HG03108 (cell line): ENCODE measurements around the gene NUAK1.

Source experiments
- ATAC-seq: cut with Tn5 transposase; IDR thresholded peaks from one replicate; pipeline ENCODE4 v1.9.1; 2021; ENCODE audit warnings: moderate library complexity; ENCODE audit not compliant: unreplicated experiment

NUAK1 gene

DNA sequence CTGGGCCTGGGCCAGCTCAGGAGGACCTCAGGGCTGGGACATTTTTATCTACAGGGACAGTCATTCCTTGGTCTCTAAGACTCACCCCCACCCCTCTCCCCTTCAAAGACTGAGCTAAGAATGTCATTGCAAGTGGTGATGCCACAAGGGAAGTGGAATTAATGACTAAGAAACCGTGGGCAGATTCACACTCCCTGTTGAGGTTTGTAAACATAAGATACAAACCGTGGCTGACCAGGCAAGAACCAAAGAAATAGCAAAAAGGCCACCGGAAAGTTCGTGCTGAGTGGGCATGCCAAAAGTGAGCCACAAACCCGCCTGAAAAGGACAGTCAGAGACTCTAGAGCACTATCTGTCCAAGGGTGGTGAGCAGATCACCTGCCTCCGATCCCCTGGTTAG, 25.7 kb downstream of the NUAK1 start:
- no peak for ATAC-seq

GRCh38 chr12:106112145-106112821, 26.5 kb downstream of the NUAK1 start:
- no peak for ATAC-seq

GRCh38 chr12:106110626-106111300, 28.0 kb downstream of the NUAK1 start:
- no peak for ATAC-seq

DNA sequence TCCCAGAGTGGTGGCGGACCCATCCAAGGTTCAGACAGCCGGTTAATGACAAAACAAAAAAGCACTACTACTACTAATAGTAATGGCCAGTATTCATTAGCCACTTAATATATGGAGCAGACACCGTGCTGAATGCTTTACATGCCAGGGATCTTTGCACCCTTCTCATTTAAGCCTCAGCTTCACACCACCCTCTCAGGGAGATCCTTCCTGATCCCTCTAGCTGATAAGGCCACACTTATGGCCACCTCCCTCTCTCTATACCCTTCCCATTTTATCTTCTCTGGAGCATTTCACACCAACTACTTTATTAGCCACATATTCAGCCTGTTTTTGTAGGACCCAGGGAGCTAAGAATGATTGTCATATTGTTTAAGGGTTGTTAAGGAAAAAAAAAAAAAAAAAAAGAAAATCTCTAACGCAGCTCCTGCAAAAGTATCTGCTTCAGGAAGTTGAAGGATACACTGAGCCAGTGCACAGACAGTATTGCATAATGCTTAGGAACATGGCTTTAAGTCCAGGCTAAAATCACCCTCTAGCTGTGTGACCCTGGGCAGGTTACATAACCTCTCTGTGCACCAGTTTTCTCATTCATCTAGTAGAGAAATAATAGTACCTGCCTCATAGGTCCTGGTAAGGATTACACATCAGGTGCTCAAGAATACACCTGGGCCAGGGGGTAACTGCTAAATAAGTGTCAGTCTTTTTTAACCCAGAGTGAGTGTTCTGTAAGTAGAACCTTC, 29.4 kb downstream of the NUAK1 start:
- ATAC-seq = no peak

- ATAC-seq = no peak
These were observed 30.4 kb downstream of the NUAK1 start for GRCh38 chr12:106108185-106108835.

- ATAC-seq = no peak
These were observed 31.2 kb downstream of the NUAK1 start for GRCh38 chr12:106107566-106107965.

DNA sequence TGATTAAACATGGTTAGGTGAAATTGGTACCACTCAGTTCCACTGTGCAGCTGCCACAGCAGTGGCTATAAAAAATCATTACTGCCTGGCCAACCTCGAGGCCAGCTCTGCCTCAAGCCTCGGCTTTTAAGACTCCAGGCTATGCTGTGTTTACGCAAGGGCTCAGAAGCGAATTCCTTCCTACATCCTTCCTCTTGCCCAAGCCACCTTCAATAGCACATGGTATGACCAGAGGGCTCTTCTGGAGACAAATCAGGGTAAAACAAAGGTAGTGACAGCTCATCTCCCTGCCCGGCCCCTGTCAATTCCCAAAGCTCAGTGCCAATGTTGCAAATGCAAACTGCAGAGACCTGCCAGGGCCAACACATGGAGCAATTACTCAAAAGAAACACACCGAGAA, 31.9 kb downstream of the NUAK1 start:
- no peak for ATAC-seq

DNA sequence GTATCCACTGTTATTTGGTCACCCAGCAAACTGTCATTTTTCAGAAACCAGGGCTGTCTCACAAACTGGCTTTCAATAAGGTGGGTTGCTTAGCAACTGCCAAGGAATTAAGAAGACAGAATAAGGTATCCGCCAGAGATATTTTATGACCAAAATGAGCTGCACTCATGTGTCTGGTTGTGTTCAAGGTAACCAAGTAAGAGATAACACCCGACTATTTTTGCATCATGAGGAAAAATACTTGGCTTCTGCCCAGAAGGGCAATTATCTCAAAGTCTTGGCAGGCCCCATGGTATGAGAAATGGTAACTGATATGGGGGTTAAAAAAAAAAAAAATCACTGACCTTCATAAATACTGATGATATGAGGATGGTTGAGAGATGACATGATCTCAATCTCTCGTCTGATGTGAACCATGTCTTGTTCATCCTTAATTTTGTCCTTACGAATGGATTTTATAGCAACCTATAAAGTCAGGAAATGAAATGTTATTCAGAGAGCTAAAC, 32.6 kb downstream of the NUAK1 start:
- no peak for ATAC-seq

DNA sequence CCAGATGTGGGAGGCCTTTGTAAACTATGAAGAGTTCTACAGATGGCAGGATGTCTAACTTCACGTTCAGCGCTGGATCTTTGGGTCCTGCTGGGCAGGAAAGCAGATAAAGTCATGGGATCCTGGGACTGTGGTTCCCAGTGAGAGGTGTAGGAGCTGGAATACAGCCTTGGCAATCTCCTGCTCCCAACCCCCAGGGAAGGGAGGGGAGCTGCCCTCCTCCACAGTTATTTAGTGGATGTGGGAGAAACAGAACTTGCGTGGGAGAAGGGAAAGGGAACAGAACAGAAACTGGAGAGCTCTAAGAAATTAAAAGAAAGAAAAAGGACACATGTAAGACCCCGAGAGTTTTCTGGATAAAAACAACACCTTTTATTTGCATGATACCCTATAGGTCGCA, 37.0 kb downstream of the NUAK1 start:
- ATAC-seq = no peak

DNA sequence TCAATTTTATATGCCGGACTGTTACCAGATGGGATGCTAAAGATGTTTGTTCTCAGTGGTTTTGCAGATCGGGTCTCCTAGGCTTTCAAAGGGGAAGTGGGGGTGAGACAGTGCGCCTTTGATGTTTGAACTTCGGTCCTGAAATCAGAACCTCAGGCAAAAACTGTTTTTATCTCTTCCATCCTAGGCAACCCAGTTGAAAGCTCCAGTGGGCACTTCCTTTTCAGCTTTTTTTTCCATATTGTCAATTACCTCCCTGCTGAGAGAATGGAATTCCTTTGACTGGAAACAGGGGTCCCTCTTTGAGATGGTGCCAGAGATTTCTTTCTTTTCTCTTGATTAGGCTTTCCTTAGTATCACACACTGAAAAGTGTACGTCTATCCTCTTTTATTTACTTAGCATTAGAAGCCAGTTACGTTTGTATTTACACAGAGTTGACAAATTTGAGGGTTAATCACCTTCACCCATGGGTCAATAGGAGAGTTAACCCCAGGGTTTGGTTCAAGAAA, 40.0 kb downstream of the NUAK1 start:
- ATAC-seq = no peak

- no peak for ATAC-seq
These were observed 41.7 kb downstream of the NUAK1 start for GRCh38 chr12:106097011-106097410.

- no peak for ATAC-seq
These were observed 42.4 kb downstream of the NUAK1 start for GRCh38 chr12:106096376-106096775.

GRCh38 chr12:106094304-106094703, 44.5 kb downstream of the NUAK1 start:
- no peak for ATAC-seq

DNA sequence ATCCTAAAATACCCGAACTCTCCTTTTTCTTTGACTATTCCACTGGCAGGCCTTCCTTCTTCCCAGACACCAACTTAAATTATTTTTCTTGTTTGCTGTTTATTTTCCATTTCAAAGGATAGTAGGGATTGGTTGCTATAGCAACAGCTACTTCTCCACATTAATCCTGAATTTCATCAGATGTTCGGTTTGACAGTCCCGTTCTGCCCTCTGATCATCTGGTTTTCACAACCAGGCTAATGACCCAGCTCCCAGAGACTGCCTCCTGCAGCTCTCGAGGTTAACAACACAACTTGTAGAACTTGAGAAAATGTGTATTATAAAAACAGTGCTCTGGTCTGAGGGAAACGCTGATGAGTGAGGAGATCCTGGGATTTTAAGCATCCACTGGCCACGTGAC, 45.5 kb downstream of the NUAK1 start:
- no peak for ATAC-seq

DNA sequence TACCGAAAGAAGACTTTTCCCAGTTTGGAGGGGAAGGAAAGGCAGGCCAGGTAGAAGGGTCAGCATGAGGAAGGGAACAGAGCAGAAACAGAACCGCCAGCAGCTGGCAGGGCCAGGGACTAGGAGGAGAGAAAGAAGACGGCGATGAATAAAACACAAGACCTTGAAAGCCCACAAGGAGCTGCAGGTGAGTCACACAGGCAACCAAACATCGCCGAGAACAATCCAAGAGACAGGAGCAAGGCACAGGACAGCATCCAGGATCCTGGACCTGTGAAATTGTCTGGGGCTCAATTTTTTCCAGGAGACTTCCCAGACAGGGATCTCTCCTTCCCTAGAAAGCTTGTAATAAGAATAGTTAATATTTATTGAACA, 47.3 kb downstream of the NUAK1 start:
- ATAC-seq = no peak

DNA sequence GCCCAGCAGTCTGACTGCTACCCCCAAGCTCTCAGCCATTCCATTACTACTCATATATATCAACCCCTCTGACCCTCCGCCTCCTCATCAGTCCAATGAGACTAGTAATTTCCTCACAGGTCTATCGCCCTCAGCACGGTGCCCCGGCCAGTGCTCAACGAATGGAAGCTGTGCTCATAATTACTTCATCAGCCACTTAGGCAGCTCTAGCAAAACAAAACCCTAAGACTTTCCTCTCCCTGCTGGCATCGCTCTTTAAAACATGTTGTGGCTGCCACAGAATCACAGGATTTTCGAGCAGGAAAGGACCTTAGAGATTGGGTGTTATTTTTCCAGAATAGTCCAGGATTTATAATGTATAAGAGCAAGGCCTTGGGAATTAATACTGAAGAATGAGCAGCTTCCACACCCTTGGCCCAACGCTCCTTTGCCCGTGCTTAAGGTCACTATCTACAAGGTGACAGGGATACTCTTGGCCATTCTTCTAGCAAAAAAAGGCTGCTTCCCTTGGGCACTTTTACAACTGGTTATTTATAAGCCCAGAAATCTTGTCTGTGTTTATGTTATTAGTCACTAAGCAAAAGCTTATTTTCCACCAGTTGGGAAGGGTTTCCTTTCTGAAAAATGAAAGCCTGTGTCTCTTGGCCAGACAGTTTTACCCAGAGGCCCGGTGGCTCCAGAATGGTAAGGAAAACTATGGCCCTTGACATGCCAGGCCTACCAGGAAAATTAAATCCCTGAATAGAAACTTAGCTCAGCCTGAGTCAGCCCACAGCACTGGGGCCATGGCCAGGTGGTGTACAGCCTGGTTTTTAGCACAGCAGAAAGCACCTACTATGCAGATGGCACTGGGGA, 47.9 kb downstream of the NUAK1 start:
- no peak for ATAC-seq

DNA sequence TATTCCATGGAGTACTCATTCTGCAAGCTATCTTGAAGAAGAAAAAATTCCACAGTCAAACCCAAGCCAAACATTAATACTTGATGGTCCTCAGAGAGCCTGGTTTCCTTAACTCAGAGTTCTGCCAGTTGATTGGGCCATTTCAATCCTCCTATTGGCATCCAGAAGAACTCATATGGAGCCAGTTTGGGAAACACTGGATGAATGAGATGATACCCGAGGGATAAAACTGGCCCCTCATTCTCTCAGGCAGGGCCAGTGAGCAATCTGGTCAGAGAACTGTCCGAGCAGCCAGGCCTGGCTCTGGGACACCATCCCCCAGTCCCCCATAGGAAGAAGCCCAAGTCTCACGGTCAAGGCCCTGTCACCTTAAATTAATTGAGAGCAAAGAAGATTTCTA, 48.8 kb downstream of the NUAK1 start:
- ATAC-seq = no peak

DNA sequence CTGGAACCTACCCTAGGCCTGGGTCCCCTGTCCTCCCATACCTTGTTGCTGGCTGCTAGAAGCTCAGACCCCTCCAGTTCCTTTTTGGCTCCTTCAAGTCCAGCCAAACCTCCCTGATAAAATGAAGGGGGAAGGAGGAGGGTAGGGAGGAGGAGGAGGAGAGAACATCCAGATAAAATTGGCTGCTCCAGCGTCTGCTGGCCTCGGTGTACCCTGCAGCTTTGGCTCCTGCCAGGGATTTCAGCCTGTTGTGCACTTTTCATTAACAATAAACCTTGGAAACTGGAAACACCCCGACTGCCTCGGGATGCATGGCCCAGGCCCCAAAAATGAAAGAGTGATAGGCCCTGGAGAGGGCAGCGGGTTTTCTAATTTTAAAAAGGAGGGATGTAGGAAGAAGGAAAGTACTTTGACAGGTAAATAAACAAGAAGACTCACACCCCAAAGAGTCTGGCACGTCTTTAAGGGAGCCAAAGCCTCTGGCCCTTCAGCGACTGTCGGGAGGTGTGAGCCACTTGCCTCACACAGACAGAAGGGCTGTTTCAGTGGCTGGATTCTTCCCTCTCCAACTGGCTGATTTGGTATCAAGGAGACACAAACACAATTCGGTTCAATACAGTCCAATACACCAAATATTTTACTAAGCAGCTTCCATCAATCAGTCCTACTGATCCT, 49.8 kb downstream of the NUAK1 start:
- no peak for ATAC-seq

DNA sequence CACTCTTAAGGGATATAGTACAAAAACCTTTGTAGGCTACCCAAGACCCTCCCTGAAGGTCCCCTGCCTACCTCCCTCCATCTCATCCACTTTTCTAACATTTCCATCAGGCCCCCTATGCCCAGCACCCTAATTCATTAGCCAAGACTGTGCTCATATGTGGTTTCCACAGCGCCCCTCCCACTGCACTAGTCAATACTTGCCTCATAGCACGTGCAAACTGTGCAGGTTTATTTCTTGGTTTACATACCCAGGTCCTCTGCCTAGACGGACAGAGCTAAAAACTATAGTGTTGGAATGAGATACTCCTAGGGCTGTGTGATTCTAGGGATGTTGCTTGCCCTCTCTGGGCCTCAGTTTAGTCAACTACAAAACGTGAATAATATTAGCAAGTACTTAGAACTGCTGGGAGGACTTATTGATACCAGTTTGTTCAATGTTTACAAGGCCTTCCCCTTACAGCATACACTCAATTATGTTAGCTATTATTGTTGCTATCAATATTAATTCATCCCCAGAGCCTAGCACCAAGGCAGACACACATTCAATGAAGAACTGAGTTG, 50.4 kb downstream of the NUAK1 start:
- ATAC-seq = no peak
